ENCODE data around the gene FNDC1. TPM values are rescaled to one million over a fixed set of nuclear protein-coding genes. Genes with fewer than 3 reads are reported as not detected.

Gene FNDC1
- polyA plus RNA-seq, 3 donors from 2014 or later: not detected

GRCh38 chr6:159137676-159138075 lies 31.5 kb upstream of the FNDC1 start:
- H3K4me3 Mint-ChIP-seq: no peak overlapping the region
- H3K36me3 Mint-ChIP-seq: no peaks in the 10 kb centered on the region
- peaks cover 6 to 7% of the 10 kb centered on the region in 2 donors for H3K4me1 Mint-ChIP-seq
- no peak for DNase-seq
- H3K27ac Mint-ChIP-seq: no peak overlapping the region
- H3K27me3 Mint-ChIP-seq (ENCODE audit: low read depth in 3 of 3): peaks cover 2 to 8% (median 2%) of the 10 kb centered on the region in 3 donors
- no peaks in the 10 kb centered on the region for H3K9me3 Mint-ChIP-seq

- H3K9me3 Mint-ChIP-seq: no peaks in the 10 kb centered on the region
- H3K36me3 Mint-ChIP-seq: peaks cover 0 to 3% (median 0%) of the 10 kb centered on the region in 3 donors
- peaks cover 0 to 14% (median 2%) of the 10 kb centered on the region in 3 donors for H3K27me3 Mint-ChIP-seq (ENCODE audit: low read depth in 3 of 3)
- no peak for DNase-seq
- H3K4me3 Mint-ChIP-seq: no peak overlapping the region
- no peaks in the 10 kb centered on the region for H3K4me1 Mint-ChIP-seq
- no peak overlapping the region for H3K27ac Mint-ChIP-seq
These were observed 26.7 kb upstream of the FNDC1 start for GRCh38 chr6:159142531-159142930.

GRCh38 chr6:159148641-159149040 lies 20.6 kb upstream of the FNDC1 start:
- Mint-ChIP-seq H3K9me3 (no peaks in the 10 kb centered on the region), H3K4me1 (peaks cover 2 to 6% of the 10 kb centered on the region in 2 donors), H3K36me3 (peaks cover 0 to 3% (median 0%) of the 10 kb centered on the region in 3 donors), H3K27ac (no peak overlapping the region), H3K4me3 (no peak overlapping the region), H3K27me3 (ENCODE audit: low read depth in 3 of 3) (peaks cover 2 to 10% (median 7%) of the 10 kb centered on the region in 3 donors)
- no peak for DNase-seq

- Mint-ChIP-seq H3K4me3 (no peak overlapping the region), H3K27me3 (ENCODE audit: low read depth in 3 of 3) (peaks cover 2 to 10% (median 7%) of the 10 kb centered on the region in 3 donors), H3K9me3 (no peaks in the 10 kb centered on the region), H3K4me1 (peaks cover 2 to 6% of the 10 kb centered on the region in 2 donors), H3K27ac (no peak overlapping the region), H3K36me3 (peaks cover 0 to 3% (median 0%) of the 10 kb centered on the region in 3 donors)
- no peak for DNase-seq
These were observed 19.6 kb upstream of the FNDC1 start for GRCh38 chr6:159149641-159150040.

- Mint-ChIP-seq H3K36me3 (peaks cover 0 to 11% (median 9%) of the 10 kb centered on the region in 3 donors), H3K27ac (no peak overlapping the region)
- DNase-seq: peak; percentile 20 to 24 (median 23)
These were observed 17.8 kb upstream of the FNDC1 start for GRCh38 chr6:159151266-159151855.

GRCh38 chr6:159152041-159152440 lies 17.2 kb upstream of the FNDC1 start:
- DNase-seq: no peak
- H3K9me3 Mint-ChIP-seq: peaks cover 0 to 17% (median 13%) of the 10 kb centered on the region in 6 donors
- H3K27ac Mint-ChIP-seq: no peak overlapping the region
- no peak overlapping the region for H3K4me3 Mint-ChIP-seq
- peaks cover 6 to 9% (median 8%) of the 10 kb centered on the region in 3 donors for H3K27me3 Mint-ChIP-seq (ENCODE audit: low read depth in 3 of 3)
- peaks cover 2 to 6% of the 10 kb centered on the region in 2 donors for H3K4me1 Mint-ChIP-seq
- H3K36me3 Mint-ChIP-seq: peaks cover 0 to 10% (median 9%) of the 10 kb centered on the region in 3 donors

More at GRCh38 chr6:159151266-159151855, 17.8 kb upstream of the FNDC1 start:
- Mint-ChIP-seq H3K9me3 (peaks cover 0 to 10% (median 8%) of the 10 kb centered on the region in 6 donors), H3K4me3 (no peak overlapping the region), H3K27me3 (ENCODE audit: low read depth in 3 of 3) (peaks cover 4 to 7% (median 7%) of the 10 kb centered on the region in 3 donors), H3K4me1 (peaks cover 2 to 6% of the 10 kb centered on the region in 2 donors)

- DNase-seq: no peak
- Mint-ChIP-seq H3K27ac (no peak overlapping the region), H3K27me3 (ENCODE audit: low read depth in 3 of 3) (peaks cover 6 to 12% (median 9%) of the 10 kb centered on the region in 3 donors), H3K4me3 (no peak overlapping the region), H3K36me3 (peaks cover 0 to 16% (median 14%) of the 10 kb centered on the region in 3 donors), H3K4me1 (peaks cover 2 to 6% of the 10 kb centered on the region in 2 donors), H3K9me3 (peaks cover 0 to 24% (median 15%) of the 10 kb centered on the region in 6 donors)
These were observed 16.4 kb upstream of the FNDC1 start for GRCh38 chr6:159152782-159153181.

GRCh38 chr6:159155679-159156078 lies 13.5 kb upstream of the FNDC1 start:
- Mint-ChIP-seq H3K4me3 (no peak overlapping the region), H3K36me3 (peaks cover 0 to 16% (median 14%) of the 10 kb centered on the region in 3 donors), H3K27me3 (ENCODE audit: low read depth in 3 of 3) (peaks cover 4 to 11% (median 9%) of the 10 kb centered on the region in 3 donors), H3K27ac (no peak overlapping the region), H3K9me3 (peaks cover 0 to 24% (median 15%) of the 10 kb centered on the region in 6 donors), H3K4me1 (peaks cover 2 to 6% of the 10 kb centered on the region in 2 donors)
- DNase-seq: no peak

- H3K4me3 Mint-ChIP-seq: no peak overlapping the region
- H3K27me3 Mint-ChIP-seq (ENCODE audit: low read depth in 3 of 3): peaks cover 4 to 11% (median 11%) of the 10 kb centered on the region in 3 donors
These were observed 13.1 kb upstream of the FNDC1 start for GRCh38 chr6:159156089-159156488.

GRCh38 chr6:159157431-159157830 lies 11.8 kb upstream of the FNDC1 start:
- Mint-ChIP-seq H3K27ac (no peak overlapping the region), H3K4me1 (no peaks in the 10 kb centered on the region), H3K4me3 (no peak overlapping the region), H3K27me3 (ENCODE audit: low read depth in 3 of 3) (peaks cover 4 to 9% (median 7%) of the 10 kb centered on the region in 3 donors), H3K36me3 (peaks cover 0 to 16% (median 14%) of the 10 kb centered on the region in 3 donors), H3K9me3 (peaks cover 0 to 24% (median 15%) of the 10 kb centered on the region in 6 donors)
- DNase-seq: no peak

More at GRCh38 chr6:159156089-159156488, 13.1 kb upstream of the FNDC1 start:
- H3K4me1 Mint-ChIP-seq: peaks cover 2 to 5% of the 10 kb centered on the region in 2 donors
- no peak for DNase-seq
- H3K36me3 Mint-ChIP-seq: peaks cover 0 to 16% (median 14%) of the 10 kb centered on the region in 3 donors
- H3K9me3 Mint-ChIP-seq: peaks cover 0 to 24% (median 15%) of the 10 kb centered on the region in 6 donors
- no peak overlapping the region for H3K27ac Mint-ChIP-seq

GRCh38 chr6:159161839-159162238 lies 7.4 kb upstream of the FNDC1 start:
- H3K4me1 Mint-ChIP-seq: no peaks in the 10 kb centered on the region
- H3K36me3 Mint-ChIP-seq: peaks cover 0 to 7% (median 6%) of the 10 kb centered on the region in 3 donors
- H3K9me3 Mint-ChIP-seq: peaks cover 0 to 9% (median 3%) of the 10 kb centered on the region in 6 donors
- no peak overlapping the region for H3K27ac Mint-ChIP-seq
- H3K4me3 Mint-ChIP-seq: no peak overlapping the region
- peaks cover 10 to 19% (median 11%) of the 10 kb centered on the region in 3 donors for H3K27me3 Mint-ChIP-seq (ENCODE audit: low read depth in 3 of 3)
- no peak for DNase-seq

- Mint-ChIP-seq H3K27ac (no peak overlapping the region), H3K36me3 (no peaks in the 10 kb centered on the region), H3K4me3 (no peak overlapping the region), H3K9me3 (no peaks in the 10 kb centered on the region), H3K4me1 (peaks cover 5 to 8% of the 10 kb centered on the region in 2 donors), H3K27me3 (ENCODE audit: low read depth in 3 of 3) (peaks cover 16 to 25% (median 17%) of the 10 kb centered on the region in 3 donors)
- no peak for DNase-seq
These were observed 5.3 kb upstream of the FNDC1 start for GRCh38 chr6:159163901-159164370.

- Mint-ChIP-seq H3K27ac (no peak overlapping the region), H3K27me3 (ENCODE audit: low read depth in 3 of 3) (peaks cover 16 to 34% (median 21%) of the 10 kb centered on the region in 3 donors), H3K9me3 (no peaks in the 10 kb centered on the region), H3K4me3 (peak overlapping the region; percentile 52 to 76 (median 58)), H3K36me3 (no peaks in the 10 kb centered on the region), H3K4me1 (peaks cover 5 to 19% of the 10 kb centered on the region in 2 donors)
- no peak for DNase-seq
These were observed 536 bp upstream of the FNDC1 start for GRCh38 chr6:159168536-159169192.
